Breast epithelium (tissue), 3 donors: ENCODE results near the gene CLEC2B.

ENCODE experiments used
- POLR2AphosphoS5 ChIP-seq, 3 donors: sonication (generic); formaldehyde crosslinking; IDR thresholded peaks; one replicate each; pipeline ENCODE4 v1.6.1; 2017; ENCODE audit warnings: antibody characterized with exemption in 3 of 3
- TF ChIP-seq, protein P1 (sequence below), 3 donors: fragments of 450-650 bp; IDR thresholded peaks; one replicate each; pipeline ENCODE4 v1.5.1; 2016 to 2017; ENCODE audit warnings: antibody characterized with exemption in 3 of 3, mild to moderate bottlenecking in 3 of 3, moderate library complexity in 3 of 3

DNA sequence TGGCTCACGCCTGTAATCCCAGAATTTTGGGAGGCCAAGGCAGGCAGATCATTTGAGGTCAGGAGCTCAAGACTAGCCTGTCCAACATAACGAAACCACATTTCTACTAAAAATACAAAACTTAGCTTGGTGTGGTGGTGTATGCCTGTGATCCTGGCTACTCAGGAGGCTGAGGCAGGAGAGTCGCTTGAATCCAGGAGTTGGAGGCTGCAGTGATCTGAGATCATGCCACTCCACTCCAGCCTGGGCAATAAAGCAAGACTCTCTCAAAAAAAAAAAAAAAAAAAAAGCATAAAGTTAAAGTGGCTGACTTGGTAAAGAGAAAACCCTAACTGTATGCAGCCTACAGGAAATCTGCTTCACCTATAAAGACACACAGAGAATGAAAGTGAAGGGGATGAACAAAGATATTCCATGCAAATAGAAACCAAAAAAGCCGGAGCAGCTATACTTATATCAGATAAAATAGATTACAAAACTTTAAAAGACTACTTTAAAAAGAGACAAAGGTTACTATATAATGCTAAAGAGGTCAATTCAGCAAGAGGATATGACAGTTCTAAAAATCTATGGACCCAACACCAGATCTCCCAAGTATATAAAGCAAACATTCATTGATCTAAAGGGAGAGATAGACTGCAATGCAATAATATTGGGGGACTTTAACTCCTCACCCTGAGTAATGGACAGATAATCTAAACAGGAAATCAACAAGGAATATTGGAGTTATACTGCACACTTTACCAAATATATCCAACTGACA, 4.1 kb downstream of the CLEC2B start:
- TF ChIP-seq, protein P1, sequence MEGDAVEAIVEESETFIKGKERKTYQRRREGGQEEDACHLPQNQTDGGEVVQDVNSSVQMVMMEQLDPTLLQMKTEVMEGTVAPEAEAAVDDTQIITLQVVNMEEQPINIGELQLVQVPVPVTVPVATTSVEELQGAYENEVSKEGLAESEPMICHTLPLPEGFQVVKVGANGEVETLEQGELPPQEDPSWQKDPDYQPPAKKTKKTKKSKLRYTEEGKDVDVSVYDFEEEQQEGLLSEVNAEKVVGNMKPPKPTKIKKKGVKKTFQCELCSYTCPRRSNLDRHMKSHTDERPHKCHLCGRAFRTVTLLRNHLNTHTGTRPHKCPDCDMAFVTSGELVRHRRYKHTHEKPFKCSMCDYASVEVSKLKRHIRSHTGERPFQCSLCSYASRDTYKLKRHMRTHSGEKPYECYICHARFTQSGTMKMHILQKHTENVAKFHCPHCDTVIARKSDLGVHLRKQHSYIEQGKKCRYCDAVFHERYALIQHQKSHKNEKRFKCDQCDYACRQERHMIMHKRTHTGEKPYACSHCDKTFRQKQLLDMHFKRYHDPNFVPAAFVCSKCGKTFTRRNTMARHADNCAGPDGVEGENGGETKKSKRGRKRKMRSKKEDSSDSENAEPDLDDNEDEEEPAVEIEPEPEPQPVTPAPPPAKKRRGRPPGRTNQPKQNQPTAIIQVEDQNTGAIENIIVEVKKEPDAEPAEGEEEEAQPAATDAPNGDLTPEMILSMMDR (IDR thresholded peaks at IDR 0.05): no peak
- no peak for TF ChIP-seq POLR2AphosphoS5 (IDR thresholded peaks at IDR 0.05)
